ENCODE measurements around the gene RNF212.

RNF212 gene

DNA sequence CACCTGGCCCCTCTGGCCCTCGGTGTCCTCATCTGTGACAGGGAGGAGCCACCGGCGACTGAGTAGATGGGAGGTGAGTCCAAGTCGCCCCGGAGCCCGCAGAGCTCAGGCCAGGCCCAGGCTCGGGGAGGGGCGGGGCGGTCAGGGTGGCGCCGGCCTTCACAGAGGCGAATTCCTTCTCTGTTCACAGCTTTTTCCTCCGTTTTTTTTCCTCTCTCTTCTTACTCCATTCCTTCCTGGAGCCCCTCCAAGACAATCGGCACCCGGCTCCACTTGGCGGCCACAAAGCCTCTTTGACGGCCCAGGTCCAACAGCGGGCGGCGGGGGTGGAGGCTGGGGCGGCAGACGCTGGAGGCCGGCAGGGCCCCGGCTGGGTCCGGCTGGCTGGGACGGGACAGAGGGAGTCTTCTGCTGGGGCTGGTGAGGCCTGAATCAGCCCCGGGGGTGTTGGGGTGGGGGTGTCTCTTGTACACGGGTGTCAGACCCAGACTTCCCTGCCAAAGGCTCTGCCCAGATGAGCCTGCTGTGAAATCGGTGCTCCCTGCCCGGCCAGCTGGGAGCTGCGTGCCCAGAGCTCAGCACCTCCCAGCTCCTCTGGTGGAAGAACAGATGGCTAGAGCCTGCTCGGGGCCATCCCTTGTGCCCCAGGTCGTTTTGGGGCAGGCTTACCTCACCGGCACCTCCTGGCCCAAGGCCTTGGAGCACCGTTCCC lies 79.4 kb downstream of the RNF212 start:
- DNase-seq, result peak in 10 of 14 donors; percentile 12 to 79 (median 54)

DNA sequence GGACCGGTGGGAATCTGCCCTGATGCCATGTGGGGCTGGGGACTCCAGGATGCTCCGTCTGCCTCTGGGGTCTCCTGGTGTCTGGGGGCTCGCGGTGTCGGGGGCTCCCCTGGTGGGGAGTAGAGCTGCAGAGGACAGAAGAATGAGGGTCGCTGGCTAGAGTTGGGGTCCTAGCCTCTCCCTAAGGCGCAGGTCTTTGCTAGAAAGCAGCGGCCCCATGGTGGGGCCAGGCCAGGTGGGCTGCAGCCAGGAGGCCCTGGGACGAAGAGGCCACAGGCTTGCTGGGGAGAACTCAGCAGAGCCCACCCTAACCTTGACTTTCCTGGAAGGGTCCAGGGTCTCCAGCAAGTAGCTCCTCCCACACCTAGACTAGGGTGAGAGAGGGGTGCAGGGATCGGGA lies 80.5 kb downstream of the RNF212 start:
- DNase-seq, result no peak

DNA sequence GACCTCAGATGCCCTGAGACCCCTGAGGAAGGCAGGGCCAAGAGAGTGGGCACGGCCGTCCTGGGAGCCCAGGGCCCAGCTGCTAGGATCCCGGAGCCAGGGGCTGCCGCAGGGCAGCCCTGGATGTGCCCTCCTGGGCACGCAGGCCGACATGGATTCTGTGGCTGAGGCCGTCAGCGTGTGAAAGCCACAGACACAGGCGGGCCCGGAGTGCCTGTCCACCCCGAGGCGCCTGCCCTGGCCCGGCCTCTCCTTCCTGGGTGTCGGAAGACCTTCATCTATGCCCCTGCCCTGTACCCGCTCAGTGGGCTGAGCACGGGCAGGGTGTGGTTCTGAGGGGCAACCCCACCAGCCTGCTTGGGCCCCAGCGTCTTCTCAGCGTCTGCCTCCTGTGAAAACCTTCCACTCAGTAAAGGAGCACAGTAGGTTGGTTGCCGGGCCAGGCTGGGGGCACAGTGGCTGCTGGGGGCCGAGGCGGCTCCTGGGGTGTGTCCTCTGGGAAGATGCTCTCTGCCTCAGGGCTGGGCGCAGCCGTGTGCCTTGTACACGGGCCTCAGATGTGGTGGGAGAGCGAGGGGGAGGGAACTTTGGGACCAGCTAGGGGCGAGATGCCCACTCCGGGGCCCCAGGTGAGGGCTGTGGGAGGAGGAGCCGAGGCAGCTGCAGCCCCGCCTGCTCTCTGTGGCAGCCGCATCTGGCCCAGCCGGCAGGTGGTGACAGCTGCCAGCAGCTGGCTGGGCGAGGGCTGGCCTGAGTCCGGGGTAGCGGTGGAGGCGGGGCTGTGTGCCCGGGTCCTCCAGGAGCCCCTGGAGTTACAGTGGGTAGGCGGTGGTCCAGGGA lies 81.2 kb downstream of the RNF212 start:
- no peak for DNase-seq

DNA sequence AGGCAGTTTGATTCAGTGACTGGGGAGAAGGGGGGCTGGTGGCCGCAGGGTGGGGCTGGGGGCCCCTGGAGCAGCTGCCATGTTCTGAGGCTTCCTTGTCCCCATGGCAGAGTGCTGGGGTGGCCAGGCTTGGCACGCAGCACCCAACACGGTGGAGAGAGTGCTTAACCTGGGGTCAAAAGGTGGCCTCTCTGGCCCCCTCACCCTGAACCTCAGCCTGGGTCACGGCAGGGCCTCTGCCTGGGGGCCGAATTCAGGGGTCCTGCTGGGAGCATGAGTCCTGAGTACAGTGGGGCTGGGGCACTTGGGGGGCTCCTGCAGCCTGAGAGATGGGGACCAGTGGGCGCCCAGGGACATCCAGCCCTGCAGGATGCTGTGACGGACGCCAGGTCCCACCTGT lies 82.0 kb downstream of the RNF212 start:
- no peak for DNase-seq

DNA sequence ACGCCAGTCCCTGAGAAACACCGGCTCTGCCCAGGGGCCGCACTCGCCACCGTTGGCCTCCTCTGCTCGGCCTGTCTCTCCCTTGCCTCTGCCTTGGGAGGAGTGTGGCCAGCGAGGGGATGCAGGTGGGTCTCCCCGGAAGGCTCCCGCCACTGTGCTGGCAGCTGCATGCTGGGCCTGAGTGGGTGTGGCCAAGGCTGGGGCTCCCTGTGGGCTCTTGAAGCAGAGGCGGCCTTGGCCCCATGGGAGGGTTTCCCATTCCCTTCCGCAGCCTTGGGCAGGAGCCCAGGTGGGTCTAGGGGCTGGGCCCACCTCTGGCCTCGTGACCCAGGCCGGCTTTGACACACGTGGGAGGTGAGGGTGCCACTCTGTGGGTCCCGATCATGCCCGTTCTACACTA lies 82.8 kb downstream of the RNF212 start:
- DNase-seq, result no peak

GRCh38 chr4:1030031-1030430 lies 83.3 kb downstream of the RNF212 start:
- DNase-seq, result no peak

DNA sequence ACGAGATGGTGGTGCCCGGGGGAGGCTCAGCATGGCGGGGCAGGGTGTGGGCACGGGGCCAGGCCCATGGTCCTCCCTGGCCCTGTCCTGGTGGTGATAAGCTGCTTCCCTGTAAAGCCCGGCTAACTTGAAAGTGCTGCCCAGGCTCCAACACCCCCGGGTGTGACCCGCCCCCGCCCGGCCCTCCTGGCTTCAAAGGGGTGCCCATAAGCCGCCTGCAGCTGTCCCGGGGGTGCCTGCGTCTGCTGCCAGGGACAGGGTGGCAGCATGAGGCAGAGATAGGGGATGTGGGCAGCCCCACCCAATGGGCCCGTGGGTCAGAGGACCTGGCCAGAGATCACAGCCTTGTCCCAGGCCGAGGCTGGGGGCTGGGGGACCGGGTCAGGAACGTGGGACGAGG lies 83.8 kb downstream of the RNF212 start:
- DNase-seq, result no peak

- DNase-seq, result no peak
These were observed 84.7 kb downstream of the RNF212 start for GRCh38 chr4:1028574-1029220.

GRCh38 chr4:1027915-1028238 lies 85.5 kb downstream of the RNF212 start:
- no peak for DNase-seq

DNA sequence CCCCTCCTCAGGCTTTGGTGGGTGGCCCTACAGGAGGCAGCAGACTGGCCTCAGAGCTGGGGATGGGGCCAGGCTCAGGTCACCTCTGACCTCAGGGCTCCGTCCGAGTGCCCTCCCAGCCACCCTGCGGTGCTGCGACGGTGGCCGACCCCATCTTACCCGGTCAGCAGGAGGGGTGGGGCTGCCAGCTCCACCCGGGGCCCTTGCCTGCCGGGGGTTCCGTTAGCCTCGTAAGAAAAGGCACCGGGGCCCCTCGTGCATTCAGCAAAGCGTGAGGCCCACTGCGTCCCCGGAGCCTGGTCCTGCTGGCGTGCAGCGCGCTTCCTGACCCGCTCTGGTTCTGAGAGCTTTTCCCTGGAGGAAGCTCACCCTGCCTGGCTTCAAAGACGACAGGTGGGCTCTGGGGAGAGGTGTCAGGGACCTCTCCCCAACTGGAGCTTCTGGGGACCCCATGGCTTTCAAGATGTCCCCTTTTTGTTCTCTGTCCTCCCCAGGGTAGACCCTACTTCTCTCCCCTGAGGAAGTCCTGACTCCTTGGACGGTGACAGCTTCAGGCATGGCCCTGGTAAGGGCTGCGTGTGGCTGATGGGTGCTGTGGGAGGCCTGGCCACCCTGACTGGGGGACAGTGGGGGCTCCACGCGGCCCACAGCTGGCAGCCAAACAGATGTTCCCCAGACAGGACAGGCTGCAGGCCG lies 86.0 kb downstream of the RNF212 start:
- DNase-seq, result no peak

DNA sequence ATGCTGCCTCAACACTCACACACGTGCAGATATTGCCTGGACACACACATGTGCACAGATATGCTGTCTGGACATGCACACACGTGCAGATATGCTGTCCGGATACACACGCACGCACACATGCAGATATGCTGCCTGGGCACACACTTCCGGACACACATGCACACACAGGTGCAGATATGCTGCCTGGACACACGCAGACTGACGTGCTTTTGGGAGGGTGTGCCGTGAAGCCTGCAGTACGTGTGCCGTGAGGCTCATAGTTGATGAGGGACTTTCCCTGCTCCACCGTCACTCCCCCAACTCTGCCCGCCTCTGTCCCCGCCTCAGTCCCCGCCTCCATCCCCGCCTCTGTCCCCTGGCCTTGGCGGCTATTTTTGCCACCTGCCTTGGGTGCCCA lies 87.2 kb downstream of the RNF212 start:
- DNase-seq, result no peak

GRCh38 chr4:1024882-1025545 lies 88.3 kb downstream of the RNF212 start:
- no peak for DNase-seq

GRCh38 chr4:1023895-1024740 lies 89.2 kb downstream of the RNF212 start:
- DNase-seq, result no peak

DNA sequence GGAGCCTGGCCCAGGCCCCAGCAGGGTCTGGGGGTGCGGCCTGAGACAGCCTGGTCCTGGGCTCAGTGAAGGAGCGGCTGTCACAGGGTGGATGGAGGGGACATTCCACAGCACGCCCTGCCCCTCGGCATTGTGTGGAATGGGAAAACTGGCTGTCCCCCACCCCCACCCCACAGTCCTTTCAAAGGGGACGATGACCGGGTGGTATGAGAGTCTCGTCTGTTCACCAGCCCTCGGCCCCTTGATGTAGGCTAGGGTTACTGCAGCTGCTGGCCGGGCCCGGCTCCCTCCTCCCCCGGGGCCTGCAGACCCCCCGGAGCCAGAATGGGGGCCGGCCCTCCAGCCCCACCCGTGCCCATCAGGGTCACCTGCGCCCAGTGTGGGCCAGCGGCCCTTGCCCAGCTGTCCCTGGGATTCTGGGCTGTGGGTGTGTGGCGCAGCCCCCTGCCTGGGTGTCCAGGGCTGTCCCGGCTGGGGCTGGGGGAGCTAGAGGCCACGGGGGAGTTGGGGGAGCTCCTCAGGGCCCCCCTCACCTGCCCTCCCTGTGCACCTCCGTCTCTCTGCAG lies 90.2 kb downstream of the RNF212 start:
- DNase-seq, result no peak

DNA sequence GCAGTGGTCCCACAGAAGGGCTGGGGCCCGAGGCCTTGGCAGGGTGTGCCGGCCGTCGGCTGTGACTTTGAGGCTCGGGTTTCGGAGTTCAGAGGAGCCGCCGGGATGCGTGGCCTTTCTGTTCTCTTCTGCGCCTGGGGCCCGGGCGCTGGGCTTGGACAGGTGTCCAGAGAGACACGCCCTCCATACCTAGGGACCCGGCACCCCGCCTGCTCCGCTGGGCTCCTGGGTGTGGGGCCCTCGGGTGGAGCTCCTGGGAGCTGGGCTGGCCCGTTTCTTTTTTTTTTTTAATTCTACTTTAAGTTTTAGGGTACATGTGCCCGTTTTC lies 90.7 kb downstream of the RNF212 start:
- DNase-seq, result no peak

DNA sequence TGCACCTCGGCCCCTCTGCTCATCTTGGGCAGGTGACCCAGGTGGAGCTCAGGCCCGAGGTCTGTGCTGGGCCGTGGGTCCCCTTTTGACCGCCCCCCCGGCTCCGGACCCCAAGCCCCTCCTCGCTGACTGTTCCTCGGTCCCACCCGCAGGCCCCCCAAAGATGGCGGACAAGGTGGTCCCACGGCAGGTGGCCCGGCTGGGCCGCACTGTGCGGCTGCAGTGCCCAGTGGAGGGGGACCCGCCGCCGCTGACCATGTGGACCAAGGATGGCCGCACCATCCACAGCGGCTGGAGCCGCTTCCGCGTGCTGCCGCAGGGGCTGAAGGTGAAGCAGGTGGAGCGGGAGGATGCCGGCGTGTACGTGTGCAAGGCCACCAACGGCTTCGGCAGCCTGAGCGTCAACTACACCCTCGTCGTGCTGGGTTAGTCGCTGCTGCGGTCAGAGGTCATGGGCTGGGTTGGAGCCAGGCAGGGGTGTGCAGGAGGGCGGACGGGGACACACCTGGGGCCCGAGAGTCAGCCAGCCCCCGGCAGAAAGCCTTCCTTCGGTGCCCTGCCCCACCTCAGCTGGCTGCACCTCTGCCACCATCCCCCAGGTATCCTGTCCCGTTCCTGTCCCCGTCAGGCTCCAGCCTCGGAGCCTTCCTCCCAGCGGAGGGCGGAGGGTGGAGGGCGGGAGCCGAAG lies 91.2 kb downstream of the RNF212 start:
- no peak for DNase-seq

Measured in C1 segment of cervical spinal cord (tissue), 14 donors.